RCC 7860 (cell line): ENCODE data around the gene CNTNAP2.
"Not testable (repeated sequence)": the region's sequence is repeated elsewhere in the genome, so short reads cannot be mapped to it uniquely, and the experiment has no call there.

ENCODE experiments used
- DNase-seq: peaks from one replicate; pipeline ENCODE4 v3.0.0-alpha.2; 2015; ENCODE audit warnings: low spot score
- FAIRE-seq: peaks from 2 replicates; lab custom pipeline; 2012; peaks lifted over from hg19 to GRCh38; lab: Jason Lieb, UNC

The CNTNAP2 gene

DNA sequence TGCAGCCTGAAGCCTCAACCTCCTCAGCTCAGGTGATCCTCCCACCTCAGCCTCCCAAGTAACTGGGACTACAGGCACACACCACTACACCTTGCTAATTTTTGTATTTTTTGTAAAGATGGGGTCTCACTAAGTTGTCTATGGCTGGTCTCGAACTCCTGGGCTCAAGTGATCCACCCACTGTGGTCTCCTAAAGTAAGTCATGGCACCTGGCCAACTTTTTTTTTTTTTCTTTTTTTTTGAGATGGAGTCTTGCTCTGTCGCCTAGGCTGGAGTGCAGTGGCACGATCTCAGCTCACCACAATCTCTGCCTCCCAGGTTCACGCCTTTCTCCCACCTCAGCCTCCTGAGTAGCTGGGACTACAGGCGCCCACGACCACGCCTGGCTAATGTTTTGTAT, 2182.2 kb downstream of the CNTNAP2 start:
- DNase-seq, FAIRE-seq: not testable (repeated sequence)

- DNase-seq (no peak), FAIRE-seq (no peak)
Observed at GRCh38 chr7:148299350-148300276, 2183.0 kb downstream of the CNTNAP2 start.

- FAIRE-seq, result not testable (repeated sequence)
Observed at GRCh38 chr7:148302436-148302835, 2185.8 kb downstream of the CNTNAP2 start.

DNA sequence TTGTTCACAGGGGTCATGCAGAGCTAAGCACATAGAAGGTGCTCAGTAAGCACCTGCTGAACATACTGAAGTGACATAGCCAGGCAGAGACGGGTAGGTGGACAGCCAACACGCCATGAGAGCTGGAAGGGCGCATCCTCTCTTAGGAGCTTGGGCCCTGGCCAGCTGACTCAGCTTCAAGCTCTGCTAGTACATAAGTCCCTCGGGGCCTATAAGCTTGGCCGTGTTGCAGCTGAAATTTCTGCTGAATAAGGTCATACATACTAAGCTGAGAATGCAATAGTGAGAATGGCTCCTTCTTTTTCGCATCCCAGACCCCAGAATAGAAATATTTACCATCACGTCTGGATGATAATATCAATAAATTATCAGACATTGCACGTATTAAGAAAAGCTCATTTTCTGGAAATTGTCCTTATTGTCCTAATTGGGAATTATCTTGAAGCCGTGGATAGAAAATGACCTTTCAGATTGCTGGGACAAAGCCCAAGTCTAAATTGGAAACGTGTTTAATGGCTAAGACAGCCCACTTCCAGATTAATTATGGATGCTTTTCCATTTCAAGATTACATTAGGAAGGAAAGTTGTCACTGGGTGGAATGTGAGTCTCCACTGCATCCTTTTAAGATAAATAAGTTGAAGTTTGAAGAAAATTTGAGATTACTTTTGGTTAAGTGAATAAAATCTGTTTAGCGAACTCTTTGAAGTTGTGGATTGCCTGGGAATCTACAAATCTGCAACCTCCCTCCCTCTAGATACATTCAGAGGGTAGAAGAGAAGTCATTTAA, 2186.9 kb downstream of the CNTNAP2 start:
- DNase-seq, result no peak
- FAIRE-seq, result no peak

More at GRCh38 chr7:148302436-148302835, 2185.8 kb downstream of the CNTNAP2 start:
- not testable (repeated sequence) for DNase-seq

DNA sequence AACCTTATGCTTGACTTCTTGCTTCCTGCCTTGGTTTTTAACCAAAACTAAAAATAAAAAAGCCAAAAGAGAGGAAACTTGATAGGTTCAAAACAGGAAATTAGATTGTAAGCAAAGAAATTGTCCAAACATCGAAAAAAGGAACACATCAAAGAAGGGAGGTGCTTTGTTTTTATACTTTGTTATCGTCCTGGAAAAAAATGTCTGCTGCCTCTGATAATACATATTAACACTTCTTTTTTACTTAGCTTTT, 2187.4 kb downstream of the CNTNAP2 start:
- FAIRE-seq (no peak), DNase-seq (no peak)

DNA sequence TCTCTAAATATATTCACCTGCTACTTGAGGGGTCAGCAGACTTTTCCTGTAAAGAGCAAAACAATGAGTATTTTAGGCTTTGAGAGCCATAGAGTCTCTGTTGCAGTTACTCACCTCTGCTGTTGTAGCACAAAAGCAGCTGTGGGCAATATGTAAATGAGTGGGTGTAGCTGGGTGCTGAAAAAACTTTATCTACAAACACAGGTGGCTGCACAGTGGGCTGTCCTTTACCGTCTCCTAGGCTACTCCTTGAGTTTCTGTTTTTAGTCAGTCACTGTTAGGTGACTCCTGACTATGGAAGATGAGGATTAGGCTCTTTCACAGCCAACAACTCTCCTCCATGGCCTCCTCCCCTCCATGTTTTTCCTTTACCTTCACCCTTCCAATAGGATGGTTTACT, 2187.9 kb downstream of the CNTNAP2 start:
- no peak for DNase-seq
- FAIRE-seq, result no peak

DNA sequence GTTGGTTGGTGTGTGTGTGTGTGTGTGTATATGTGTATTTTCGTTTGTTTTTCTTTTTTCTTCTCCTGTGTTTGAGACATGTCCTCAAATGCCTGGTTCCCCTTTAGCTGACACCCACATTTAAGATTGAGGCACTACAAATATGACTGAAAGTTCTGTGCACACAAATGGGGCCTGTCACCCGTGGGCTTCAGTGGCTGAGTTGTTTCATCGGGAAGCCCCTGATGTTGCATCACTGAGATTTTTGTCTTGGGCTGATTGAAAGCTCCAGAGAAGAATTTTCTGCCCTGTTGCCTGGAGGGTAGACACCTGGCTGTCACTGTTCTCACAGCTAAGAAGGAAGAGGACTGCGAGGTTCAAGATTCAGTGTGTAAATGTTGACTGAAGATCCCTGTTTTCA, 2190.2 kb downstream of the CNTNAP2 start:
- DNase-seq (no peak), FAIRE-seq (no peak)

DNA sequence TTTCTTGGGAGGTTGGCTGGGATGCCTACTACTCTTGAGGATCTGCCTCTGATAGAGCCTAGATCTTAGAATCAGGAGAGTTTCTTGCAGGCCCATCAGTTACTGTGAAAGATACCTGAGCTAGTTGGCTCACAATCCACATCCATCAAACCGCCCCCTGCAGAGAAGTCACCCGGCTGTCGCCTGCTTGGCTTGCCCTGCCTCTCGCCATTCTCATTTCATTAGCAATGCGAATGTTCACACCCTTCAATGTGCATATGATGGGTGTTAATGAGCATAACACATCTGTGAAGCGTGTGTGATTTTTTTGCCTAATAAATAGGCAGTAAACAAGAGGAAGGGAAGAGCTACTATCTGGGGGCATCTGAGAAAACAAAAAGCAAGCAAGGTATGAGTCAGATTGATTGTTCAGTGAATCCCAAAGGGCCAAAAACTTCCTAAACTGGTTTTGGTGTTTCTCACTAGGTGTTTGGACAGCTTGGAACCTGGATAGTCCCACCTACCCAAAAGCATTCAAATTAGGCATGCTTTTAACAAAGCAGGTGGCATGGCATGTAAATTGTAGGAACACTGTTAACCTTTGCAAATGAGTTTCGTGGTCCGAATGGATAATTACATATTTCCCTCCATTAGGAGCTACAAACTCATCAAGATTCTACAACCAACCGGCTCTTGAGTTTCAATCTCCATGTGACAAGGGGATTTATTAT, 2201.7 kb downstream of the CNTNAP2 start:
- DNase-seq (no peak), FAIRE-seq (no peak)

- FAIRE-seq (no peak), DNase-seq (no peak)
Observed at GRCh38 chr7:148318838-148319237, 2202.2 kb downstream of the CNTNAP2 start.

GRCh38 chr7:148319316-148319808, 2202.8 kb downstream of the CNTNAP2 start:
- no peak for DNase-seq
- FAIRE-seq, result no peak

DNA sequence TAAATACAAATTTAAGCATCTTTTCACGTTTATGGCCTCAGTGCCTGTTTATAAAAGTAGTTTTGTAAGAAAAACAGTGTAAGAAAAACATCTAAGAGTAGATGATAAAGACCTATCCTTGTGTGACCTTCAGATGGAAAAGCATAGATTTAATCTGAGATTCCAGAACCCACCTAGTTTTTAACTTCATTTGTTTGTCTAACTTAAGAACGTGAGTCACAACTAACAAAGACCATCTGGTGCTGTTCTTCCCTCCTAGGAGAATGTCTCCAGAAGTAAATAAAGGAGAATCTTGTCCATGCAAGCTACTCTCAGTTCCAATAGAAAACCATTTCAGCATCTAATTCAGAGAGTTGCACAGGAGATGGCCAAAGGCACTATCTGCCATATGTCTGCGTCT, 2208.6 kb downstream of the CNTNAP2 start:
- DNase-seq, result no peak
- no peak for FAIRE-seq

GRCh38 chr7:148327379-148327778, 2210.8 kb downstream of the CNTNAP2 start:
- FAIRE-seq, result no peak
- peak; percentile 42 for DNase-seq

GRCh38 chr7:148328906-148329305, 2212.3 kb downstream of the CNTNAP2 start:
- FAIRE-seq (no peak), DNase-seq (no peak)

- FAIRE-seq (no peak), DNase-seq (no peak)
Observed at GRCh38 chr7:148330124-148330818, 2213.7 kb downstream of the CNTNAP2 start.

GRCh38 chr7:148330822-148331221, 2214.2 kb downstream of the CNTNAP2 start:
- FAIRE-seq, result no peak

GRCh38 chr7:148331456-148331855, 2214.9 kb downstream of the CNTNAP2 start:
- not testable (repeated sequence) for FAIRE-seq, DNase-seq

More at GRCh38 chr7:148330822-148331221, 2214.2 kb downstream of the CNTNAP2 start:
- DNase-seq, result no peak

DNA sequence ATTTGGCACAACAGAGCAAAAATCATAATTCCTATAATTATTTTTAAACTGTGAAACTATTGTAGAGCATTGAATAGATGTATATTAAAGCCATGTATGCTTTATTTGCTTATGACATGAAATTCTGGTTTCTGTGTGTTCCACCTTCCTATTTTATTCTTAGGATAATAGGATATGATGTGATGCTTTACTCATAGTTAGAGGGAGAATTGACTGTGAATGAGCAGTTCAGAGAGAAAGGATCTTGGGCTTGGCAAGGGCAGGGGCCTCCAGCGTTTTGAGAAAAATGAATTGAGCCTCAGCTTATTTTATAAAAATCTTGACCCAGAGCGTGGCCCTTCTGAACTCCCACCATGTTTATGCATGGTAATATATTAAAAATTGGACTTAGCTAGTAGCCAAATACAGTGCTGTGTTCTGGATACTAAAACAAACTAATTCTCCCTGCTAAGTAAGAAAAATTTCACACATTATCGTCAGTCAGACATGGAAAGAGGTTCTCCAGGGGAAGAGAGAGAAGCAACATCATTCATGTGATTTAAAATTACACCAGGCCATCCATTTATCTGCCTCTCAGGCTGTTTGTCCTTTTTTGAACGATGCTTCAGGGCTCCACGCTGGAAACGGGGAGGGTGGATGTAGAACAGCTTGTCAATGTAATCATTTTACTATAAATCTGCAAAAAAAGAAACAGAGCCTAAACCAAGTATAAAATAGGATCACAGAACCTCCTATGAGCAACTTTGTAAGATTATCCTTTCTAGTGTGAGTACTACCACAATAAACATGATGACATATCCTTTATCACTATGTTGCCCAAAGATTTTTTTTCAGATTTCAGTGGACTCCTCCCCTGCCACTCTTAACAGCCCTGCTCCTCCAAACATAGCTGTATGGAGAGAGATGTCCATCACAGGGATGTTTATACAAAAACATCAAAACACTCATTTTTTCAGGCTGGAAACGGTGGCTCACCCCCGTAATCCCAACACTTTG, 2215.9 kb downstream of the CNTNAP2 start:
- FAIRE-seq, result no peak
- no peak for DNase-seq

GRCh38 chr7:148334441-148334956, 2217.9 kb downstream of the CNTNAP2 start:
- FAIRE-seq, result no peak
- no peak for DNase-seq

DNA sequence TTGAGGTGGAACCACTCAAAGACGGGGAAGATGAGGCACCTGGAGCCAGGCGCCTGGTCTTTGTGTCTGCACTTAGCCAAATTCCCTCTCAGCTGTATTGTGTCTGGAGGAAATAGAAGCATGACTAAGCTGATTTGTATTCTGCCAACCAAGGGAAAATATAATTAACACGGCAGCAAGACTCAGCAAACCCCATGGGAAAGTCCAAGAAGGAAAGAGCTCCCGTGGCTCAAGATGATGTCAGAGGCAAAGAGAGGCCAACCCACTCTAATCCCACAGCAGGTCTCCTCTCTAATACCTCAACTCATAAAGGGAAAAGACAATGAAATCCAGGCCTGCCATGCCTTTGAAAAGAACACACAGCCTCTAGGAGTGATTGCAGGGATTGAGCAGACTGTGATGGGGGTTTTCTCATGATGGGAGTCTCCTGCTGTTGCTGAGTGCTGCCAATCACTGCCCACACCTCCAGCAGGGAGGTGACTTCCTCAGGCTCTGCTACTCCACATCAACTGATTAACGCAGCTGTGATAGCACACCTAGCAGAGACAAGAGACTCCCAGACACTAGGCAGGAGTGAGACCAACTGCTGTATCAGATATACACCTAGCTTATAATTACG, 2218.5 kb downstream of the CNTNAP2 start:
- FAIRE-seq (no peak), DNase-seq (peak; percentile 61)
